GM23338 (cell line): ENCODE measurements around the gene KRTAP10-6.
"Not testable (repeated sequence)": the region's sequence is repeated elsewhere in the genome, so short reads cannot be mapped to it uniquely, and the experiment has no call there.

Source experiments
- CREB1 ChIP-seq: fragments of 250-450 bp; sonication (Bioruptor Pico); IDR thresholded peaks from 2 replicates; pipeline ENCODE4 v1.5.0; 2020; ENCODE audit warnings: low read depth, mild to moderate bottlenecking, moderate library complexity
- EZH2 ChIP-seq: fragments of 200-600 bp; sonication (generic); IDR thresholded peaks from one replicate; pipeline ENCODE4 v1.8.0; 2017; ENCODE audit warnings: antibody characterized with exemption, mild to moderate bottlenecking, low read depth; ENCODE audit not compliant: unreplicated experiment
- JUNB ChIP-seq: IDR thresholded peaks from one replicate; pipeline ENCODE4 v1.6.1; 2016; ENCODE audit warnings: antibody characterized with exemption; ENCODE audit not compliant: unreplicated experiment
- NANOG ChIP-seq: IDR thresholded peaks from 2 replicates; pipeline ENCODE4 v1.6.1; 2016; ENCODE audit warnings: antibody characterized with exemption, borderline replicate concordance
- POLR2AphosphoS5 ChIP-seq: IDR thresholded peaks from 2 replicates; pipeline ENCODE4 v1.6.1; 2016; ENCODE audit warnings: antibody characterized with exemption, low read depth
- STAT1 ChIP-seq: IDR thresholded peaks from one replicate; pipeline ENCODE4 v1.6.1; 2016; ENCODE audit warnings: antibody characterized with exemption; ENCODE audit not compliant: unreplicated experiment
- ZNF114 ChIP-seq: fragments of 250-450 bp; sonication (Bioruptor Pico); IDR thresholded peaks from 2 replicates; pipeline ENCODE4 v1.5.0; 2020; ENCODE audit warnings: mild to moderate bottlenecking, moderate library complexity
- ZNF331 ChIP-seq: fragments of 250-450 bp; sonication (Bioruptor Pico); IDR thresholded peaks from 2 replicates; pipeline ENCODE4 v1.5.0; 2020; ENCODE audit warnings: low read depth, mild to moderate bottlenecking, moderate library complexity
- TF ChIP-seq, protein P1 (sequence below), 2 experiments: fragments of 200-600 bp in 1 of 2; sonication (generic) in 1 of 2; conservative IDR thresholded peaks; 2 replicates each; pipeline versions ENCODE4 v1.5.1 to v1.6.1; 2016 to 2017; ENCODE audit warnings: antibody characterized with exemption in 2 of 2, low read depth in 2 of 2, mild to moderate bottlenecking in 2 of 2, moderate library complexity in 1 of 2
- TF ChIP-seq, protein P2 (sequence below): IDR thresholded peaks from one replicate; pipeline ENCODE4 v1.6.1; 2018; ENCODE audit warnings: antibody characterized with exemption; ENCODE audit not compliant: unreplicated experiment

DNA sequence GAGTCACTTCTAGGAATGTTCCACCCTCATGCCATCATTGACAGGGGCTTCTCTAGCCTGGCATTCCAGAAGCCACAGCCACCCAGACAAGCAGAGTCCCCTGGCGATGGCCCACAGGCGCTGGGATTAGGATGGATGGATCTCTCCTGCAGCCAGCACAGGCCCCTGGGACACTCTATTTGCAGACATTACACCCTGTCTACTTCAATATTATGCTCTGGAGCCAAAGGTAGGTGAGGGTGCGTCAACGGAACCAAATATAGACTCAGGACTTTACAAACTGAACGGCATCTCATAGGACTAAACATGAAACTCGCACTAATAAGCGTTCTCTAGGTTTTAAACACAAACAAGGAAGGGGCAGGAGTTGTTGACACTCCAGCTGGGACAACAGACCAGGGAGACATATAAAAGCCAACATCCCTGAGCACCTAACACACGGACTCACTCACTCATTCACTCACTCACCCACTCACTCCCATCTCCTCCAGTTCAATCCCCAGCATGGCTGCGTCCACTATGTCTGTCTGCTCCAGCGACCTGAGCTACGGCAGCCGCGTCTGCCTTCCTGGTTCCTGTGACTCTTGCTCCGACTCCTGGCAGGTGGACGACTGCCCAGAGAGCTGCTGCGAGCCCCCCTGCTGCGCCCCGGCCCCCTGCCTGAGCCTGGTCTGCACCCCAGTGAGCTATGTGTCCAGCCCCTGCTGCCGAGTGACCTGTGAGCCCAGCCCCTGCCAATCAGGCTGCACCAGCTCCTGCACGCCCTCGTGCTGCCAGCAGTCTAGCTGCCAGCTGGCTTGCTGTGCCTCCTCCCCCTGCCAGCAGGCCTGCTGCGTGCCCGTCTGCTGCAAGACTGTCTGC, 8.0 kb upstream of the KRTAP10-6 start, which contains the start of gene KRTAP10-7:
- TF ChIP-seq, protein P1, sequence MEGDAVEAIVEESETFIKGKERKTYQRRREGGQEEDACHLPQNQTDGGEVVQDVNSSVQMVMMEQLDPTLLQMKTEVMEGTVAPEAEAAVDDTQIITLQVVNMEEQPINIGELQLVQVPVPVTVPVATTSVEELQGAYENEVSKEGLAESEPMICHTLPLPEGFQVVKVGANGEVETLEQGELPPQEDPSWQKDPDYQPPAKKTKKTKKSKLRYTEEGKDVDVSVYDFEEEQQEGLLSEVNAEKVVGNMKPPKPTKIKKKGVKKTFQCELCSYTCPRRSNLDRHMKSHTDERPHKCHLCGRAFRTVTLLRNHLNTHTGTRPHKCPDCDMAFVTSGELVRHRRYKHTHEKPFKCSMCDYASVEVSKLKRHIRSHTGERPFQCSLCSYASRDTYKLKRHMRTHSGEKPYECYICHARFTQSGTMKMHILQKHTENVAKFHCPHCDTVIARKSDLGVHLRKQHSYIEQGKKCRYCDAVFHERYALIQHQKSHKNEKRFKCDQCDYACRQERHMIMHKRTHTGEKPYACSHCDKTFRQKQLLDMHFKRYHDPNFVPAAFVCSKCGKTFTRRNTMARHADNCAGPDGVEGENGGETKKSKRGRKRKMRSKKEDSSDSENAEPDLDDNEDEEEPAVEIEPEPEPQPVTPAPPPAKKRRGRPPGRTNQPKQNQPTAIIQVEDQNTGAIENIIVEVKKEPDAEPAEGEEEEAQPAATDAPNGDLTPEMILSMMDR (conservative IDR thresholded peaks at IDR 0.05; ENCODE audit: low read depth in 2 of 2), result not testable (repeated sequence)
- TF ChIP-seq, protein P2, sequence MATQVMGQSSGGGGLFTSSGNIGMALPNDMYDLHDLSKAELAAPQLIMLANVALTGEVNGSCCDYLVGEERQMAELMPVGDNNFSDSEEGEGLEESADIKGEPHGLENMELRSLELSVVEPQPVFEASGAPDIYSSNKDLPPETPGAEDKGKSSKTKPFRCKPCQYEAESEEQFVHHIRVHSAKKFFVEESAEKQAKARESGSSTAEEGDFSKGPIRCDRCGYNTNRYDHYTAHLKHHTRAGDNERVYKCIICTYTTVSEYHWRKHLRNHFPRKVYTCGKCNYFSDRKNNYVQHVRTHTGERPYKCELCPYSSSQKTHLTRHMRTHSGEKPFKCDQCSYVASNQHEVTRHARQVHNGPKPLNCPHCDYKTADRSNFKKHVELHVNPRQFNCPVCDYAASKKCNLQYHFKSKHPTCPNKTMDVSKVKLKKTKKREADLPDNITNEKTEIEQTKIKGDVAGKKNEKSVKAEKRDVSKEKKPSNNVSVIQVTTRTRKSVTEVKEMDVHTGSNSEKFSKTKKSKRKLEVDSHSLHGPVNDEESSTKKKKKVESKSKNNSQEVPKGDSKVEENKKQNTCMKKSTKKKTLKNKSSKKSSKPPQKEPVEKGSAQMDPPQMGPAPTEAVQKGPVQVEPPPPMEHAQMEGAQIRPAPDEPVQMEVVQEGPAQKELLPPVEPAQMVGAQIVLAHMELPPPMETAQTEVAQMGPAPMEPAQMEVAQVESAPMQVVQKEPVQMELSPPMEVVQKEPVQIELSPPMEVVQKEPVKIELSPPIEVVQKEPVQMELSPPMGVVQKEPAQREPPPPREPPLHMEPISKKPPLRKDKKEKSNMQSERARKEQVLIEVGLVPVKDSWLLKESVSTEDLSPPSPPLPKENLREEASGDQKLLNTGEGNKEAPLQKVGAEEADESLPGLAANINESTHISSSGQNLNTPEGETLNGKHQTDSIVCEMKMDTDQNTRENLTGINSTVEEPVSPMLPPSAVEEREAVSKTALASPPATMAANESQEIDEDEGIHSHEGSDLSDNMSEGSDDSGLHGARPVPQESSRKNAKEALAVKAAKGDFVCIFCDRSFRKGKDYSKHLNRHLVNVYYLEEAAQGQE, result not testable (repeated sequence)
- TF ChIP-seq POLR2AphosphoS5; JUNB; EZH2; ZNF114; CREB1 (CRISPR knock-in tag); NANOG; STAT1; ZNF331 (CRISPR knock-in tag): not testable (repeated sequence)
